ENCODE data around the gene POC1A.

POC1A gene

DNA sequence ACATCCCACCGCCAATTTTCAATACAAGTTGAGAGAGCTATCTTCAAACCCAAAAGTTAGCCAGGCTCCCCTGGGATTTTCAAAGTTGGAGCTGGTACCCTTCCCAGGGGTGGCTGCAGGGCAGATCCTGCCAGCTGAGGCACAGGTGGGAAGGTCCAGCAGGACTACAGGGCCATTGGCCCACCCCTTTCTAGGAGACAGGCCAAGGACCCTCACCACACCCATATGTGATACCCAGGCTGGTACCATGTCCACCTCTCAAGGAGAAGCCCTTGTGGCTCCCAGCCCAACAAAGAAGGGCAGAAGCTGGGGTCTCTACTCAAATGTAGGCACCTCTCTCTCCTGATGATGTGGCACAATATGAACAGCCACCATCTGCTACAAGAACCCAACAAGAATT lies 8.0 kb downstream of the POC1A start:
- CTCF ChIA-PET = interaction anchor here (0.6 to 2.8 kb wide), 5 partner anchors 14 to 145 kb away, joined by 3 to 32 read pairs (median 5); no protein-coding TSS in a partner anchor
- Histone ChIP-seq H3K9me3 (ENCODE audit: control insufficient read depth, insufficient read depth, low read depth, low read length) (no peaks in the 10 kb centered on the region), H3K36me3 (ENCODE audit: control insufficient read depth in 2 of 2, insufficient read depth in 1 of 2, low read length in 2 of 2) (peaks cover 3 to 90% of the 10 kb centered on the region in 2 experiments; a peak in 2 of 3 replicates), H3K27ac (ENCODE audit: extremely low read depth, low read depth, low read length) (no peak overlapping the region), H3K4me3 (ENCODE audit: low read depth, low read length) (no peak overlapping the region), H3K4me1 (ENCODE audit: control insufficient read depth, insufficient read depth, low read length) (no peaks in the 10 kb centered on the region)
- POLR2A ChIA-PET = no interaction called here
- TF ChIP-seq ZSCAN5A (tag by site-specific recombination; IDR thresholded peaks at IDR 0.05) = no peak
- no peak for TF ChIP-seq ZNF510 (tag by site-specific recombination; IDR thresholded peaks at IDR 0.05; ENCODE audit: insufficient replicate concordance)
- TF ChIP-seq ZNF792 (tag by site-specific recombination; IDR thresholded peaks at IDR 0.05) = no peak
- no peak for TF ChIP-seq ZNF585B (tag by site-specific recombination; IDR thresholded peaks at IDR 0.05)
- TF ChIP-seq ZNF580 (tag by site-specific recombination; IDR thresholded peaks at IDR 0.05) = no peak
- TF ChIP-seq ZNF341 (tag by site-specific recombination; IDR thresholded peaks at IDR 0.05; ENCODE audit: low read depth) = no peak
- no peak for TF ChIP-seq ZNF704 (tag by site-specific recombination; IDR thresholded peaks at IDR 0.05)
- TF ChIP-seq, protein P1, sequence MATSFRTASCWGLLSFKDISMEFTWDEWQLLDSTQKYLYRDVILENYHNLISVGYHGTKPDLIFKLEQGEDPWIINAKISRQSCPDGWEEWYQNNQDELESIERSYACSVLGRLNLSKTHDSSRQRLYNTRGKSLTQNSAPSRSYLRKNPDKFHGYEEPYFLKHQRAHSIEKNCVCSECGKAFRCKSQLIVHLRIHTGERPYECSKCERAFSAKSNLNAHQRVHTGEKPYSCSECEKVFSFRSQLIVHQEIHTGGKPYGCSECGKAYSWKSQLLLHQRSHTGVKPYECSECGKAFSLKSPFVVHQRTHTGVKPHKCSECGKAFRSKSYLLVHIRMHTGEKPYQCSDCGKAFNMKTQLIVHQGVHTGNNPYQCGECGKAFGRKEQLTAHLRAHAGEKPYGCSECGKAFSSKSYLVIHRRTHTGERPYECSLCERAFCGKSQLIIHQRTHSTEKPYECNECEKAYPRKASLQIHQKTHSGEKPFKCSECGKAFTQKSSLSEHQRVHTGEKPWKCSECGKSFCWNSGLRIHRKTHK (tag by site-specific recombination; IDR thresholded peaks at IDR 0.05) = no peak
- TF ChIP-seq SP3 (tag by site-specific recombination; IDR thresholded peaks at IDR 0.05) = no peak
- TF ChIP-seq ZFP37 (tag by site-specific recombination; IDR thresholded peaks at IDR 0.05) = no peak
- no peak for TF ChIP-seq ZNF530 (tag by site-specific recombination; IDR thresholded peaks at IDR 0.05; ENCODE audit: low read depth)
- TF ChIP-seq REPIN1 (tag by site-specific recombination; IDR thresholded peaks at IDR 0.05; ENCODE audit: low read depth) = no peak
- TF ChIP-seq ZNF645 (tag by site-specific recombination; IDR thresholded peaks at IDR 0.05) = no peak
- no peak for TF ChIP-seq ZSCAN30 (tag by site-specific recombination; IDR thresholded peaks at IDR 0.05)

DNA sequence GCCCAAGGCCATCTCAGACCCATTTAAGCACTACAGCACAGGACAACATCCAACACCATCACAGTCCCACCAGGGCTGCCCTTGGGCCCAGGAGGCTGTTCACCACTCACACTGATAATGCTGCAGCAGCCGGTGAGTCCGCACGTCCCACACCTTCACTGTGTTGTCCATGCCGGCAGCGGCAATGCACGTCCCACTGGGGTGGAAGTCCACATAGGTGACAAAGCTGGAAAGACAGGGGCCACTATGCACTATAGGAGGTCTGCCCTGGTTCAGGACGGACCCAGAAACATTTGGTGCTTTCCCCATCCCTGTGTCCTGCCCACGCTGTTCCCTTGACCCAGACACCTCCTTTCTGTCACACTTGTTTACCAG lies 8.5 kb downstream of the POC1A start:
- CTCF ChIA-PET = interaction anchor here (1.1 to 2.8 kb wide), 4 partner anchors 14 to 144 kb away, joined by 3 to 32 read pairs (median 6); no protein-coding TSS in a partner anchor
- Histone ChIP-seq H3K4me1 (ENCODE audit: control insufficient read depth, insufficient read depth, low read length) (no peaks in the 10 kb centered on the region), H3K9me3 (ENCODE audit: control insufficient read depth, insufficient read depth, low read depth, low read length) (no peaks in the 10 kb centered on the region), H3K36me3 (ENCODE audit: control insufficient read depth in 2 of 2, insufficient read depth in 1 of 2, low read length in 2 of 2) (peaks cover 3 to 92% of the 10 kb centered on the region in 2 experiments; a peak in 2 of 3 replicates), H3K27ac (ENCODE audit: extremely low read depth, low read depth, low read length) (no peak overlapping the region), H3K4me3 (ENCODE audit: low read depth, low read length) (no peak overlapping the region)
- POLR2A ChIA-PET = no interaction called here
- TF ChIP-seq ZNF548 (tag by site-specific recombination; IDR thresholded peaks at IDR 0.05) = no peak
- no peak for TF ChIP-seq KLF16 (tag by site-specific recombination; IDR thresholded peaks at IDR 0.05)
- TF ChIP-seq ZNF837 (tag by site-specific recombination; IDR thresholded peaks at IDR 0.05) = no peak
- TF ChIP-seq KLF8 (tag by site-specific recombination; IDR thresholded peaks at IDR 0.05) = no peak
- TF ChIP-seq PRDM6 (tag by site-specific recombination; IDR thresholded peaks at IDR 0.05) = no peak
- no peak for TF ChIP-seq ZNF157 (tag by site-specific recombination; IDR thresholded peaks at IDR 0.05)
- no peak for TF ChIP-seq ZNF341 (tag by site-specific recombination; IDR thresholded peaks at IDR 0.05; ENCODE audit: low read depth)
- TF ChIP-seq ZNF280C (tag by site-specific recombination; IDR thresholded peaks at IDR 0.05) = no peak
- TF ChIP-seq ZNF585B (tag by site-specific recombination; IDR thresholded peaks at IDR 0.05) = no peak
- TF ChIP-seq GLIS2 (tag by site-specific recombination; IDR thresholded peaks at IDR 0.05) = no peak
- TF ChIP-seq ZNF677 (tag by site-specific recombination; IDR thresholded peaks at IDR 0.05) = no peak
- TF ChIP-seq SP3 (tag by site-specific recombination; IDR thresholded peaks at IDR 0.05) = no peak
- TF ChIP-seq ZNF670 (tag by site-specific recombination; IDR thresholded peaks at IDR 0.05; ENCODE audit: low read depth) = no peak

All from HEK293 (cell line).